ENCODE data around the gene OR6C75. TPM values are rescaled to one million over a fixed set of nuclear protein-coding genes. Genes with fewer than 3 reads are reported as not detected.
A peak's percentile ranks its signal among the peaks of the same experiment; 100 is the strongest.

Gene OR6C75
- total and polyA plus RNA-seq, 9 of the 15 experiments (the other 6 are each of a cell fraction or from before 2014, with no cell fraction given), result not detected

GRCh38 chr12:55365086-55365485, 2.3 kb downstream of the OR6C75 start:
- no peaks in the 10 kb centered on the region for H3K4me1 ChIP-seq (replicated peaks in 1 of 2; ENCODE audit: control insufficient read depth in 2 of 2, insufficient read depth in 2 of 2, low read length in 2 of 2)
- in situ Hi-C loops (cut with MboI) (no loop called here), intact Hi-C loops (cut with micrococcal nuclease) (loop anchor here (10.0 kb wide), 1 partner anchor 250 kb away; no protein-coding TSS in a partner anchor)
- ChIA-PET CTCF (ENCODE audit: low intra/inter-chr PET ratio) (no interaction called here), POLR2A (interaction anchor here (0.6 kb wide), 1 partner anchor 33 kb away, joined by 3 read pairs; no protein-coding TSS in a partner anchor)
- TF ChIP-seq ZNF511 (CRISPR knock-in tag; IDR thresholded peaks at IDR 0.05), result no peak
- no peaks in the 10 kb centered on the region for H3K9me1 ChIP-seq (ENCODE audit: control insufficient read depth, insufficient read depth, low read length)
- H3K9me3 ChIP-seq (replicated peaks; ENCODE audit: control insufficient read depth, insufficient read depth, low read depth, low read length), result no peaks in the 10 kb centered on the region
- no peaks in the 10 kb centered on the region for H3K36me3 ChIP-seq (ENCODE audit: control insufficient read depth, insufficient read depth, low read length)
- no peak overlapping the region for H2AFZ ChIP-seq (ENCODE audit: low read depth, low read length)
- FAIRE-seq, result peak; percentile 6
- H4K20me1 ChIP-seq (replicated peaks; ENCODE audit: control insufficient read depth, insufficient read depth, low read length), result no peaks in the 10 kb centered on the region
- no peak overlapping the region for H3K27ac ChIP-seq (ENCODE audit: extremely low read depth, low read depth, low read length)
- no peak for DNase-seq (ENCODE audit: extremely low read depth in 1 of 4, low spot score in 3 of 4)
- no peak overlapping the region for H3K4me3 ChIP-seq
- BruUV-seq (replicated peaks), result no TSS peak
- no peak overlapping the region for H3K9ac ChIP-seq (ENCODE audit: insufficient read depth in 1 of 2, low read depth in 2 of 2, low read length in 2 of 2)
- ATAC-seq, result no peak
- H3K79me2 ChIP-seq (ENCODE audit: control insufficient read depth, insufficient read depth, low read length), result no peaks in the 10 kb centered on the region
- no peak overlapping the region for H3K4me2 ChIP-seq (ENCODE audit: insufficient read depth, low read length)
- 2% methylated on average over 3 of the region's 3 CpGs for WGBS (ENCODE audit: insufficient coverage, low coverage, missing lambda C conversion rate)
- no peaks in the 10 kb centered on the region for H3K27me3 ChIP-seq (ENCODE audit: control insufficient read depth in 2 of 2, insufficient read depth in 2 of 2, low read length in 2 of 2)

- Histone ChIP-seq H2AFZ (ENCODE audit: low read depth, low read length) (no peak overlapping the region), H3K9ac (ENCODE audit: insufficient read depth in 1 of 2, low read depth in 2 of 2, low read length in 2 of 2) (no peak overlapping the region), H3K27ac (ENCODE audit: extremely low read depth, low read depth, low read length) (no peak overlapping the region), H3K9me1 (ENCODE audit: control insufficient read depth, insufficient read depth, low read length) (no peaks in the 10 kb centered on the region), H3K4me2 (ENCODE audit: insufficient read depth, low read length) (no peak overlapping the region), H3K4me3 (no peak overlapping the region), H3K79me2 (ENCODE audit: control insufficient read depth, insufficient read depth, low read length) (no peaks in the 10 kb centered on the region), H3K4me1 (replicated peaks in 1 of 2; ENCODE audit: control insufficient read depth in 2 of 2, insufficient read depth in 2 of 2, low read length in 2 of 2) (no peaks in the 10 kb centered on the region), H3K27me3 (ENCODE audit: control insufficient read depth in 2 of 2, insufficient read depth in 2 of 2, low read length in 2 of 2) (no peaks in the 10 kb centered on the region), H3K36me3 (ENCODE audit: control insufficient read depth, insufficient read depth, low read length) (no peaks in the 10 kb centered on the region), H4K20me1 (replicated peaks; ENCODE audit: control insufficient read depth, insufficient read depth, low read length) (no peaks in the 10 kb centered on the region), H3K9me3 (replicated peaks; ENCODE audit: control insufficient read depth, insufficient read depth, low read depth, low read length) (no peaks in the 10 kb centered on the region)
- DNase-seq (ENCODE audit: extremely low read depth in 1 of 4, low spot score in 3 of 4) (no peak), FAIRE-seq (no peak), ATAC-seq (no peak)
- TF ChIP-seq HOXB6 (CRISPR knock-in tag; IDR thresholded peaks at IDR 0.05; ENCODE audit: borderline replicate concordance), result no peak
- TF ChIP-seq PCBP2 (IDR thresholded peaks at IDR 0.05; ENCODE audit: low read depth, low read length, poor library complexity, severe bottlenecking), result peak; percentile 65
- no peak for TF ChIP-seq PHF21A (IDR thresholded peaks at IDR 0.05; ENCODE audit: borderline replicate concordance, low read depth)
- TF ChIP-seq NEUROD1 (IDR thresholded peaks at IDR 0.05; ENCODE audit: borderline replicate concordance, low read depth, low read length, partially characterized antibody), result no peak
- POLR2A ChIA-PET, result no interaction called here
- no TSS peak for BruUV-seq (replicated peaks)
- WGBS (ENCODE audit: insufficient coverage, low coverage, missing lambda C conversion rate), result 8% methylated on average over 4 of the region's 4 CpGs
- CTCF ChIA-PET (ENCODE audit: low intra/inter-chr PET ratio), result no interaction called here
- in situ Hi-C loops (cut with MboI) (no loop called here), intact Hi-C loops (cut with micrococcal nuclease) (no loop called here)
Measured at GRCh38 chr12:55372521-55372920, 9.7 kb downstream of the OR6C75 start.

All from K562 (cell line).